GM23248 (cell line): ENCODE results near the gene FAM241B.

Experiments used
- EZH2 ChIP-seq: fragments of 200-600 bp; sonication (generic); IDR thresholded peaks from 2 replicates; pipeline ENCODE4 v1.6.1; 2018; ENCODE audit warnings: antibody characterized with exemption, mild to moderate bottlenecking; ENCODE audit not compliant: insufficient read depth, poor library complexity, severe bottlenecking
- EZH2phosphoT487 ChIP-seq: fragments of 200-600 bp; sonication (generic); IDR thresholded peaks from 2 replicates; pipeline ENCODE4 v1.6.1; 2018; ENCODE audit warnings: antibody characterized with exemption, moderate library complexity, mild to moderate bottlenecking, low read depth; ENCODE audit not compliant: insufficient read depth

DNA sequence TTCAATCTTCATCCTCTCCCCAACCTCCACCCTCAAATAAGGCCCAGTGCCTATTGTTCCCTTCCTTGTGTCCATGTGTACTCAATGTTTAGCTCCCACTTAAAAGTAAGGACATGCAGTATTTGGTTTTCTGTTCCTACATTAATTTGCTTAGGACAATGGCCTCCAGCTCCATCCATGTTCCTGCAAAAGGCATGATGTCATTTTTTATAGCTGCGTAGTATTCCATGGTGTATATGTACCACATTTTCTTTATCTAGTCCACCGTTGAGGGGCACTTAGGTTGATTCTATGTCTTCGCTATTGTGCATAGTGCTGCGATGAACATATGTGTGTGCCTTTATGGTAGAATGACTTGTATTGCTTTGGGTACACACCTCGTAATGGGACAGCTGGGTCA is 49.6 kb upstream of the FAM241B start:
- no peak for TF ChIP-seq EZH2phosphoT487
- no peak for TF ChIP-seq EZH2
